ENCODE results near the gene PIGQ. TPM values are rescaled to one million over a fixed set of nuclear protein-coding genes. Genes with fewer than 3 reads are reported as not detected.

The PIGQ gene
- total RNA-seq, 1 experiment from 2014 or later: 58.0 TPM

GRCh38 chr16:577796-578195 is 8.0 kb downstream of the PIGQ start:
- H3K27ac ChIP-seq (ENCODE audit: insufficient read length, low read depth, low read length): no peak overlapping the region
- Mint-ChIP-seq H3K9me3 (no peaks in the 10 kb centered on the region), H3K27me3 (ENCODE audit: low read depth) (peaks cover 2% of the 10 kb centered on the region; the same call in 1 of the 2 replicates), H3K4me3 (no peak overlapping the region), H3K27ac (no peak overlapping the region), H3K4me1 (peaks cover 3 to 6% of the 10 kb centered on the region in 2 experiments), H3K36me3 (ENCODE audit: insufficient read depth in 1 of 3, low read depth in 3 of 3) (peaks cover 0 to 4% (median 2%) of the 10 kb centered on the region in 3 experiments; a peak in 2 of 7 replicates)
- H2BK20ac ChIP-seq (ENCODE audit: low read depth, low read length, poor library complexity, severe bottlenecking): no peak overlapping the region
- H3K56ac ChIP-seq (ENCODE audit: insufficient read length, low read depth, low read length): no peak overlapping the region
- H3K27me3 ChIP-seq (ENCODE audit: insufficient read depth, low read length): no peaks in the 10 kb centered on the region
- no peak for TF ChIP-seq CTCF (conservative IDR thresholded peaks at IDR 0.05)
- H3K4me1 ChIP-seq (ENCODE audit: insufficient read depth, low read length): no peaks in the 10 kb centered on the region; the same call in 1 of the 2 replicates
- H3K18ac ChIP-seq (ENCODE audit: insufficient read length, low read depth, low read length): no peak overlapping the region
- no peaks in the 10 kb centered on the region for H3K79me1 ChIP-seq (ENCODE audit: insufficient read depth, low read depth, low read length, poor library complexity, severe bottlenecking)
- H4K20me1 ChIP-seq (ENCODE audit: control insufficient read depth, insufficient read depth, insufficient read length): no peaks in the 10 kb centered on the region
- no peaks in the 10 kb centered on the region for H3K9me3 ChIP-seq (ENCODE audit: control insufficient read depth, low read depth, low read length)
- no peak overlapping the region for H3K14ac ChIP-seq (ENCODE audit: insufficient read depth, low read length)
- H4K91ac ChIP-seq (ENCODE audit: insufficient read length, low read depth, low read length): no peak overlapping the region
- H2AFZ ChIP-seq (ENCODE audit: low read length): no peak overlapping the region
- H3K9ac ChIP-seq (ENCODE audit: extremely low read depth, insufficient read length, low read length): no peak overlapping the region
- no peak overlapping the region for H2BK120ac ChIP-seq (ENCODE audit: low read depth, low read length, poor library complexity, severe bottlenecking)
- H2BK15ac ChIP-seq (ENCODE audit: low read depth, low read length): no peak overlapping the region
- H3K4ac ChIP-seq (ENCODE audit: low read depth, low read length): no peak overlapping the region
- H3K79me2 ChIP-seq (ENCODE audit: insufficient read depth, low read length): no peaks in the 10 kb centered on the region
- H2AK5ac ChIP-seq (ENCODE audit: insufficient read length, low read length): no peak overlapping the region
- no peak overlapping the region for H3T11ph ChIP-seq (ENCODE audit: low read length)
- H4K8ac ChIP-seq (replicated peaks; ENCODE audit: insufficient read length, low read depth, low read length): no peak overlapping the region
- H2BK12ac ChIP-seq (ENCODE audit: insufficient read length, low read depth, low read length): no peak overlapping the region
- H3K4me2 ChIP-seq (ENCODE audit: insufficient read depth, insufficient read length, low read length): no peak overlapping the region
- no peak overlapping the region for H3K23ac ChIP-seq (ENCODE audit: insufficient read length, low read depth, low read length)
- no peak overlapping the region for H4K5ac ChIP-seq (ENCODE audit: insufficient read length, low read depth, low read length)
- no peak overlapping the region for H2BK5ac ChIP-seq (ENCODE audit: insufficient read length, low read length)
- H3K23me2 ChIP-seq (ENCODE audit: insufficient read length, low read depth, low read length, poor library complexity, severe bottlenecking): no peaks in the 10 kb centered on the region
- no peak for DNase-seq
- WGBS (ENCODE audit: extremely low coverage, insufficient read length, low lambda C conversion rate): no CpG with 5 or more reads among the region's 13 CpGs
